SK-N-MC (cell line): ENCODE measurements around the gene NUDT3.

Experiments used
- EZH2 ChIP-seq: fragments of 200-600 bp; sonication (generic); IDR thresholded peaks from one replicate; pipeline ENCODE4 v1.6.1; 2017; ENCODE audit warnings: antibody characterized with exemption
- FOXP2 ChIP-seq: optimal IDR thresholded peaks from 2 replicates; pipeline ENCODE3; 2011; ENCODE audit warnings: mild to moderate bottlenecking, moderate library complexity; ENCODE audit not compliant: insufficient read depth; ENCODE audit errors: extremely low read length, control extremely low read depth
- POLR2AphosphoS5 ChIP-seq: IDR thresholded peaks from 2 replicates; pipeline ENCODE4 v1.6.1; 2012; ENCODE audit warnings: mild to moderate bottlenecking, low read depth, low read length, borderline replicate concordance

DNA sequence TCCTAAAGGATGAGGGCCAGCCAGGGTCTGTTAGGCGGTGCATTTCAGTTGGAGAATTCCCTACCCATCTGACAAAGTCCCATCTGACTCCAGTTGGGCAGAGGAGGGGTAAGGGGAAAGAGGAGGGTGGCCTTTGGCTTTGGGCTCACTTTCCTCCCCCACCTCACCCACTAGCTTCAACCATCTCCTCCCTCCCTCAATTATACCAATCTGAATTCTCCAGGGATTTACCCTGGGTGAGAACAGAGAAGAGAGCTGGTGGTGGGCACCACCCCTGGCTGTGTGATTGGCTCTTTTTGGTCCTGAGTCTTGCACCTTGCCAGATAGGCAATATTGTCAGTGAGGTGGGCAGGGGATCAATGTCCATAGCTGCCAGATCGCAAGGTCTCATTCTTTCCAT lies 152.6 kb downstream of the NUDT3 start:
- TF ChIP-seq EZH2 (no peak), POLR2AphosphoS5 (no peak), FOXP2 (no peak)
